Measurements from ENCODE around the gene DCUN1D4.

DNA sequence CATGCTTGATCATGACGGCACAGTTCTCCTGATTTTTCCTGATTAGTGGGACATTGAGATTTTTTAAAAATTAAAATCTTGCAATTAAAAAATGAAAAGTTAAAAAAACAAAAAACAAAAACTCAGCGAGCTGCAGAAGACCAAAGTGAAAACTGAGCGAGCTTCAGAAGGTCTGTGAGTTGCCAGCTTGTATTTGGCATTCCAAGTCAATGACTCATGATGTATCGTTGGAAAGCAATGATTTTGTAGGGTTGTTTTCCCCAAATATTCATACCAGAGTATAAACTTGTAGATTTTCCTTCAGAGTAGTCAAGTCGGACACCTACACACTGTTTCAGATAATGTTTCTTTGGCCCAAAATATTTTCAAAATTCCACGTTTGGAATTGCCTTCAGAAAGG lies 100.3 kb downstream of the DCUN1D4 start:
- TF ChIP-seq, protein P1, sequence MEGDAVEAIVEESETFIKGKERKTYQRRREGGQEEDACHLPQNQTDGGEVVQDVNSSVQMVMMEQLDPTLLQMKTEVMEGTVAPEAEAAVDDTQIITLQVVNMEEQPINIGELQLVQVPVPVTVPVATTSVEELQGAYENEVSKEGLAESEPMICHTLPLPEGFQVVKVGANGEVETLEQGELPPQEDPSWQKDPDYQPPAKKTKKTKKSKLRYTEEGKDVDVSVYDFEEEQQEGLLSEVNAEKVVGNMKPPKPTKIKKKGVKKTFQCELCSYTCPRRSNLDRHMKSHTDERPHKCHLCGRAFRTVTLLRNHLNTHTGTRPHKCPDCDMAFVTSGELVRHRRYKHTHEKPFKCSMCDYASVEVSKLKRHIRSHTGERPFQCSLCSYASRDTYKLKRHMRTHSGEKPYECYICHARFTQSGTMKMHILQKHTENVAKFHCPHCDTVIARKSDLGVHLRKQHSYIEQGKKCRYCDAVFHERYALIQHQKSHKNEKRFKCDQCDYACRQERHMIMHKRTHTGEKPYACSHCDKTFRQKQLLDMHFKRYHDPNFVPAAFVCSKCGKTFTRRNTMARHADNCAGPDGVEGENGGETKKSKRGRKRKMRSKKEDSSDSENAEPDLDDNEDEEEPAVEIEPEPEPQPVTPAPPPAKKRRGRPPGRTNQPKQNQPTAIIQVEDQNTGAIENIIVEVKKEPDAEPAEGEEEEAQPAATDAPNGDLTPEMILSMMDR (IDR thresholded peaks at IDR 0.05; ENCODE audit: insufficient read depth, low read length), result no peak
- TF ChIP-seq POLR2AphosphoS5 (IDR thresholded peaks at IDR 0.05; ENCODE audit: low read depth), result no peak
- TF ChIP-seq REST (IDR thresholded peaks at IDR 0.05; ENCODE audit: insufficient replicate concordance, low read depth), result no peak
